HT1080 (cell line): ENCODE measurements around the gene NFKBIA. TPM values are rescaled to one million over a fixed set of nuclear protein-coding genes. Genes with fewer than 3 reads are reported as not detected.
"Not testable (repeated sequence)": the region's sequence is repeated elsewhere in the genome, so short reads cannot be mapped to it uniquely, and the experiment has no call there.

Experiments used
- DNase-seq: peaks from one replicate; pipeline ENCODE4 v3.0.0-alpha.2; 2015; ENCODE audit warnings: low read depth
- total RNA-seq: library from RNA; depleted of rRNA; stranded (reverse); fragments of >200 nt; shearing (Covaris generic); gene quantifications from 2 replicates; pipeline ENCODE4 v1.2.3, GENCODE V29; 2014

NFKBIA gene
- total RNA-seq, 1 experiment from 2014 or later, result 49.7 TPM

DNA sequence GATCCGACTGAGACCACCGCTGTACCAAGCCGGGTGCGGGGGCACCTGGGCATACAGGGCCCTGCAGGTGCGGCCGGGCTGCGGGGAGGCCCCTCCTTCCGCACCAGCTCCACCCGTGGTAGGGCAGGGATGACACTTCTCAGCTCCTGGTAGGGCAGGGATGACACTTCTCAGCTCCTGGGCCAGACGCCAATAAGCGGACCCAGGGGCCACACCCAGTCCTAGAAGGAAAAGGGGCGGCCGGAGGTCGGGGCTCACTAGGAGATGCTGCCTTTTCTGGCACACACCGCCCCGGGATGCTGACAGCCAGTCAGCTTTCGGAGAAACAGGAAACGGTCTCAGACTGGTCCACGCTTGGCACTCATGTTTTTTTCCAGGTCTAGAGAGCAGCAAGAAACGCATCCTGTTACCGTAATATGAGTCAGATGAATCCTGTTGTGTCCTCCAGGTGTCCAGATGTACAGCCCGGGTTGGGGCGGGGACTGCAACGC is 34.8 kb downstream of the NFKBIA start:
- peak; percentile 74 for DNase-seq

- DNase-seq, result no peak
Observed at GRCh38 chr14:35368583-35369392, 35.8 kb downstream of the NFKBIA start.

DNA sequence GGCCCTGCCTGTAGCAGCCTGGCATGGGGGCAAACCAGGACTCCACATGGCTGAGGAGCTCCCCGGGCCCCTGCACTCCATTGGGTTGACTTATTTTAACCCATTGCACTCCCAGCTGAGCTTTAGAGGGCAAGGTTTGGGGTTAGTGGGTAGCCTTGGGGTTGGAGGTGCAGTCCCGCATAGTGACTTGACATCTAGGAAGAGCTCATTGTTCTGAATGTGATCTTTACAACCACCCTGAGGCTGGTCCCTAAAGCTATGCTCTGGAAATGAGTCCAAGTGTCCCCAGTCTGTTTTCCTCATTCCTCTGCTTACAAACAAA is 36.4 kb downstream of the NFKBIA start:
- DNase-seq, result no peak

DNA sequence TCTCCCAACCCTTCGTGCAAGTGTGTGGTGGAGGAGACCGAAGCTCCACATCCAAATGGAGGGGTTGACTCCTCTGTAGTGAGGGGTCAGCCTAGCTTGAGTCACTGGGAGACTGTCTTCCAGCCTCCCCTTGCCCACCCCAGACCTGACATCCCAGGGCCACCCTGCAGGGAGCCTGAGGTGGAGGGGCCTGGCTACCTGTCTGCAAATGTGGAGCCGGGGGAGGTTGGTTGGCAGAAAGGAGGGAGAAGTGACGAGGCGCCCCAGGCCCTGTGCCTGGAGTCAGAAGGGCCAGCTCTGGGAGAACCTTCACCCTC is 37.5 kb downstream of the NFKBIA start:
- no peak for DNase-seq

- no peak for DNase-seq
Observed at GRCh38 chr14:35366521-35366976, 38.0 kb downstream of the NFKBIA start.

DNA sequence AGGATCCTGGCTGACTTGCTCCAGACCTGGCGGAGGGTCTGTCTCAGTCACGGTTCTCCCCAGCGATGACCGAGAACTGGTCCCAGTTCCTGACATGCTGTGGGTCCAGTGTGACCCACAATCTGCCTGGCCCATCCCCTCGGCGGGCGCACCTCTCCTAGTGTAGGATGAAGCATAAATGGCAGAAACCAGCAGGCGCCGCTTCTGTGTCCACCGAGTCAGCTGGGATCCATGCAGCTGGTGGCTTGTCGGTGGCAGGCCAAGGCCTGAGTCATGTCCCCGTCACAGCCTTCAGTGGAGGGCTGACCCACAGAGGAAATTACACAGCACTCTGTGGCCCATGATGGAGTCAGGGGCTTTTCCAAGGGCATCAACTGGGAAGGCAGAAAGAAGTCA is 38.5 kb downstream of the NFKBIA start:
- DNase-seq, result peak; percentile 75

DNA sequence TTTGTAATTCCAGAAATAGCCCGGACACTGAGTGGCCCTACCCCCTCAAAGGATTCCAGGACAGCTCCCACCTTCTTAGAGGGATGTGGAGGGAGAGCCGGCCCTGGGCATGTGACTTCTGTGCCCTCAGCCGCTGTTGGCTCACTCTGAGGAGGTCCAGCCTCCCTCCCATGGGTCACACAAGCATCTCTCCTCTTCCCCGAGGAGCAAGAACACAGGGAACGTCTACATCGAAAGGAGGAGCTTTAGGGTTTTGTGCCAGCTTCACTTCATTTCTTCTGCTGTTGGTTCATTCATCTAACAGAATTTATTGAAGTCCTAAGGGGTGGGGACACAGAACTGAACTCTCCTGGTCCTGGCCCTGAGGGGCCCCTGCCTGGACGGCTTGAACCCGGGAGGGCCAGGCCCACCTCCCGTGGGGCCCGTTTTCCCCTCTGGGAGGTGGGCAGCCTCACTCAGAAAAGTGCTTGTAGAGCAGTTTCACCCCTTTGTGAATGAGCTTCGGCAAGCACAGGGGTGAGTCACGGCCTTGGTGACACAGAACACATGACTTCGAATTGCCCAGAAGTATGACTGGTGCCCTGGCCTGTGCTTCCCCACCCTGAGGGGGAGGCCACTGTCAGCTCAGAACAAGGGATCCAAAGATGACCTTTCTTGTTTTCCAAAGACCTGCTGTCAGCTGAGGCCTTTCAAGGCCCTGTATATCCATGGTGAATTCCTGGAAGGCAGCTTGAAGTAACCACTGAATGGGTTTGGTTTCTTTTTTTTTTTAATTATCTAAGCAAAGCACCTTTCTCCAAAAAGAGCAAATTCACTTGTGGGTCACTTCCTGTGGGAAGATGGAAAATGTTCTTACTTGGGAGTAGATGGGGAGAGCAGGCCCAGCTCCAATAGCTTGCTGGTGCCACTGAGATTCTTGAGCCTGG is 39.2 kb downstream of the NFKBIA start:
- peak; percentile 93 for DNase-seq

DNA sequence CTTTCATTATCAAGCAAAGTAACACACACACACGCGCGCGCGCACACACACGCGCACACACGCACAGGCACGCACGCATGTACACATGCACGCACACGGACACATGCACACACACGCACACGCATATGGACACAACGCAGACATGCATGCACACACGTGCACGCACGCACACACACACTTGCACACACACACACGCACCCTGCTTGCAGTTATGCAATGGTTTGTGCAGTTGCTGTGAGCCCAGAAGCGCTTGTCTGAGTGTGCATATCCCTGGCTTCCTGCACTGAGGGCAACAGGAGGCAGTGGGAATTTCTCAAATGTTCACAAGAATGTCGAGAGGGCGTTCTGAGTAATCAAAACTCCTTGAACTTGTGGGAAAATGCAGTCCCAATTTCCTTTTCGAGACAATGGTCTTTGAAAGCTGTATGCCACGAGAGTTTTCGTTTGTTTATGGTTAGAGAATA is 41.6 kb downstream of the NFKBIA start:
- DNase-seq, result peak; percentile 34

DNA sequence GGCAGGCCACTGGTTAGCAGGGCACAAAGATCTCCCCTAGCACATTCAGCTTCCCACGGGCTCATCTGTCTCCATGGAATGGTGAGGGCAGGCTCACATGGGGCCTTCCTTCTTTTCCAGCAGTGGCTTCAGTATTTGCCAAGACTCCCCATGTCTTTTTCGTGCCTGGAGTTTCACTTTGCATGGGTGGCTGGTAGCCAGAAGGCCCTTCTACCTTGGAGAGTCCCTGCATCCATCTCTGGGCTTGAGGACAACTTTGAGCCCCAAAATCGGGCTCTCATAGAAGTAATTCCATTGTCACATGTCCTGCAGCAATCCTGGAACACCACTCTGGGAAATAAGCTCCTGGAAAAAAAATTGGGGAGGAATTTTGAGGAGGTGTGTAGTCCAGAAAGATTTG is 42.1 kb downstream of the NFKBIA start:
- no peak for DNase-seq

- DNase-seq, result no peak
Observed at GRCh38 chr14:35361141-35361480, 43.4 kb downstream of the NFKBIA start.

GRCh38 chr14:35359655-35360054 is 44.9 kb downstream of the NFKBIA start:
- not testable (repeated sequence) for DNase-seq

GRCh38 chr14:35355981-35356841 is 48.3 kb downstream of the NFKBIA start:
- DNase-seq, result no peak

DNA sequence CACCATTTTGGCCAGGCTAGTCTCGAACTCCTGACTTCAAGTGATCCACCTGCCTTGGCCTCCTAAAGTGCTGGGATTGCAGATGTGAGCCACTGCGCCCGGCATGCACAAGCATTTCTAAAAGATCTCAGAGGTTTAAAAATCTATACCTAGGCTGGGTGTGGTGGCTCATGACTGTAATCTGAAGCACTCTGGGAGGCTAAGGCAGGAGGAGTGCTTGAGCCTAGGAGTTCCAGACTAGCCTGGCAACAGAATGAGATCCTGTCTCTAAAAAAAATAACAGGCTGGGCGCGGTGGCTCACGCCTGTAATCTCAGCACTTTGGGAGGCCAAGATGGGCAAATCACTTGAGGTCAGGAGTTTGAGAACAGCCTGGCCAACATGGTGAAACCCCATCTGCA is 49.3 kb downstream of the NFKBIA start:
- DNase-seq, result not testable (repeated sequence)

GRCh38 chr14:35353409-35354172 is 51.0 kb downstream of the NFKBIA start:
- no peak for DNase-seq

DNA sequence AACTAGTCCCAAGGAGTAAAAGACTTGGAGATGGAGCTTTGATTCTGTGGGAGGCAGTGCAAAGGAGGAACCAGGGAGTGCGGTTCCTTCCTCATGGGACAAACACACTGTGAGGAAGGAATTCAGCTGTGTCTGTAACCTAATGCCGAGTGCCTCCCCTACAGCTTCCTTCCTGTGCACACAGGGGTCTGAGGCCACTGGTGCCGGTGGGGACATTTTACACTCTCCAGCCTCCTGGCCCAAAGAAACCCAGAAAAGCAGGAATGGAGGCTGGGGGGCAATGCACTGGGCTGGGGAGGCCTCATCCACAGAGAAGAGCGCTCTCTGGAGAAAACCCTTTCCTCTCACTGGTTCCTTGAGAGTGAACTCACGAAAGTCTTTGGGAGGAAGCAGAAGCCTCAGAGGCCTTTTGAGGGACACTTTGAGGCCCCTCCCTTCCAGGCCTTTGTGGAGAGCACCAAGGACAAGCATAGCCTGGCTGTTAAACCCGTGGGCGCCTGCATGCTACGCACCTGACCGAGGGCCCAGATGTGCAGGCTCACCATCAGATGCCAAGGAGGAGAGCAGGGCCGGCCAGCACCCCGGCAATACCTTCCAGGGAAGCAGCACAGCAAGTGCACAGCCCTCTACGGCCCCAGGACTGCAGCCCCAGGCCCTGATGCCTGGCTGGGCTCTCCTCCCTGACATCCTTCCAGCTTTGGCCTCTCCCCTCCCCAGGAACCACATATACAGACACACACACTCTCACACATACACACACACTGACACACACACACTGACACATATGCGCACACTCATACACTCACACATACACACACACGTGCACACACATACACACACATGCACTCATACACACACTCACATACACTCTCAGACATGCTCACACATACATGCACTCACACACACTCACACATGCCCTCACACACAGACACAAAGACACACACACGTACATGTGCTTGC is 52.0 kb downstream of the NFKBIA start:
- no peak for DNase-seq

DNA sequence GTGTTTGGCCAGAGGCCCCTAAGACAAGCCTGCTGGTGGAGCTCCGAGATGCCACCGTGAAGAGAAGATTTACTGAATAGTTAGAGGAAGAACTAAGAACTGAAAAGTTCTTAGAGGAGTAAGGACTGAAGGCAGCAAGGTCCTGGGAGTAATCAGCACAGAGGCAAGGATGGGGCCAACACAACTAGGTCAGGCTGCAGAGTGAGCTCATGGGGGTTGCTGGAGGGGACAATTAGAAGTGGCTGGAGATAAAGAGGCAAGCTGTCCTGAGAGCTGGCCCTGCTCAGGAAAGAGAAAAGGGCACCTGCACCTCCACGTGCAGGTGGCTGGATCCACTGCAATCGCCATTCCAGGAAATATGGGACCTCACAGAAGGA is 52.7 kb downstream of the NFKBIA start:
- DNase-seq, result no peak
